ENCODE results near the gene CPA1.

CPA1 gene

DNA sequence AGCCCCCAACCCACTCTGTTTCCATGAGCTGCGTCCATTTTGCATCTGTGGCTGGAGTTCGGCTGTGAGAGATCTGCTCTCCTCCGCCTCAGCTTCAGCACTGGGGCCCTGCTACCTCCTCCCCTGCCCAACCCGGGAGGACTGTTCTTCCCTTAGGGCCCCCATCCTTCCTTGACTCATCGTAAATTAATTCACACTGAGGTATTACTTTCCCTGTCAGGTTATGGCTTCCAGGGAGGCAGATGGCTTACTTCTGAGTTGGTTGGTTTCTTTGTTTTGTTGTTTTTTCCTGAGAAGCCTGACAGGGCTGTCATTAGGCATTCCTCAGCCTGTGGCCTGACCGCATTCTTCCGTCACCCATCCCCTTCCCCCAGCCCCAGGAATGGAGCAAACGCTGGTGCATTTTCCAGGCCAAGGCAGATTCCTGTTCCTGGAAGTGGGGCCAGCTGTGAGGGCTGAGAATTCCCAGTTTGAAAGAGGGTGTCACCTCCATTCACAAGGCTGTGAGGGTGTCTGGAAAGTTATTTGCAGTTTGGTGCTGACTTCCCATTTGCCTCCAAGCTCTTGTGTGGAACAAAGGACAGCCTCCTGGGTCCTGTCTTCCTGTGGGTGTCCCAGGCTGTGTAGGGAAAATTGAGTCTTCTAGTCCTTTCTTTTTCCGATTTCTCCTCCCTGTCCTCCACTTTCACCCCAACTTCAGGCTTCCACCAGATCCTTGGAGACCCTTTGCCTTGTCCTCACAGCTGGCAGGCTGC lies 24.0 kb upstream of the CPA1 start:
- DNase-seq (ENCODE audit: low read depth) = peak; percentile 86
- TF ChIP-seq, protein P1, sequence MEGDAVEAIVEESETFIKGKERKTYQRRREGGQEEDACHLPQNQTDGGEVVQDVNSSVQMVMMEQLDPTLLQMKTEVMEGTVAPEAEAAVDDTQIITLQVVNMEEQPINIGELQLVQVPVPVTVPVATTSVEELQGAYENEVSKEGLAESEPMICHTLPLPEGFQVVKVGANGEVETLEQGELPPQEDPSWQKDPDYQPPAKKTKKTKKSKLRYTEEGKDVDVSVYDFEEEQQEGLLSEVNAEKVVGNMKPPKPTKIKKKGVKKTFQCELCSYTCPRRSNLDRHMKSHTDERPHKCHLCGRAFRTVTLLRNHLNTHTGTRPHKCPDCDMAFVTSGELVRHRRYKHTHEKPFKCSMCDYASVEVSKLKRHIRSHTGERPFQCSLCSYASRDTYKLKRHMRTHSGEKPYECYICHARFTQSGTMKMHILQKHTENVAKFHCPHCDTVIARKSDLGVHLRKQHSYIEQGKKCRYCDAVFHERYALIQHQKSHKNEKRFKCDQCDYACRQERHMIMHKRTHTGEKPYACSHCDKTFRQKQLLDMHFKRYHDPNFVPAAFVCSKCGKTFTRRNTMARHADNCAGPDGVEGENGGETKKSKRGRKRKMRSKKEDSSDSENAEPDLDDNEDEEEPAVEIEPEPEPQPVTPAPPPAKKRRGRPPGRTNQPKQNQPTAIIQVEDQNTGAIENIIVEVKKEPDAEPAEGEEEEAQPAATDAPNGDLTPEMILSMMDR (IDR thresholded peaks at IDR 0.05; ENCODE audit: control insufficient read depth, insufficient read depth, low read depth, low read length, missing control alignments) = no peak
- no peak overlapping the region for H3K4me3 ChIP-seq (ENCODE audit: control insufficient read depth, low read depth, low read length)

DNA sequence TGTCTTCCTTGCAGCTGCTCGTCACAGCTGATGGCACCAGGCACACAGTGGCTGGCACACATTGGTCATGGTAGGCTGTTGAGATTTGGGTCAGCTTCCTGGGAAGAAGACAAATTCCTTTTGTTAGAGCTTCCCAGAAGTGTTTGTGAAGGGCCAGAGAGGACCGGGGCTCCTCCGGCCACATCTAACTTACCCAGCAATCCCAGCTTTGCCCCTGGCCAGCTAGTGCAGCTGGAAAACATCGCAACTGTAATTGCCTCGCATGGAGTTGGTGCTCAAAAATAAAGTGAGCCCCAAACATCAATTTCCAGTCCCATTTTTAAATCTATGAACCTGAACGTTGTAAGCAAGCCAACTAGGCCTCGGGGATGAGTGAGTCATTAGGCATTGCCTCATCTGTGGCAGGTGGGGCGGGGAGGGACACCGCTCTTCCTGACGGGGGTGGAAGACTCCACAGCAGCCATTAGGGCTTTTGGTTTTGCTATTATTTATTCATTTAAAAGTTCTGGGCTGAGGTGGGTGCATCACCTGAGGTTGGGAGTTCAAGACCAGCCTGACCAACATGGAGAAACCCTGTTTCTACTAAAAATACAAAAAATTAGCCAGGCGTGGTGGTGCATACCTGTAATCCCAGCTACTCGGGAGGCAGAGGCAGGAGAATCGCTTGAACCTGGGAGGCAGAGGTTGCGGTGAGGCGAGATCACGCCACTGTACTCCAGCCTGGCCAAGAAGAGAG lies 23.2 kb upstream of the CPA1 start:
- no peak for DNase-seq (ENCODE audit: low read depth)
- TF ChIP-seq, protein P1 (IDR thresholded peaks at IDR 0.05; ENCODE audit: control insufficient read depth, insufficient read depth, low read depth, low read length, missing control alignments) = no peak
- H3K4me3 ChIP-seq (ENCODE audit: control insufficient read depth, low read depth, low read length) = no peak overlapping the region

DNA sequence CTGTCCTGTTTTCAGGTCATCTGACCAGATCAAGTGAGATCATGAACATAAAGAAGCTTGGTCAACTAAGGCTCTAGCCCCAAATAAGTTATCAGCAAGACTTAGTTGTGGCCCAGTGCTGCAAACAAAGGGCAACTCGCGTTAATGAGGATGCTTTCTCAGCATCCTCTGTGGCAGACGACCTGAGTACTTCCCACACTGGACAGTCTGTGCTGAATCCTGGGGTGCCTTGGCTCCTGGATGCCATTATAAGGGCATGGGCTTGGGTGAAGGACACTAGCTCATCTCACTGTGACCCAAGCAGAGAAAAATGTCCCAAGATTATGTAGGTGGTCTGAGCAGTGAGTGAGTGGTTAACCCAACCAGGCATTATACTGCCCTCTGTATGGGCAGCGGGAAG lies 21.8 kb upstream of the CPA1 start:
- H3K4me3 ChIP-seq (ENCODE audit: control insufficient read depth, low read depth, low read length) = no peak overlapping the region
- no peak for DNase-seq (ENCODE audit: low read depth)
- TF ChIP-seq, protein P1 (IDR thresholded peaks at IDR 0.05; ENCODE audit: control insufficient read depth, insufficient read depth, low read depth, low read length, missing control alignments) = no peak

DNA sequence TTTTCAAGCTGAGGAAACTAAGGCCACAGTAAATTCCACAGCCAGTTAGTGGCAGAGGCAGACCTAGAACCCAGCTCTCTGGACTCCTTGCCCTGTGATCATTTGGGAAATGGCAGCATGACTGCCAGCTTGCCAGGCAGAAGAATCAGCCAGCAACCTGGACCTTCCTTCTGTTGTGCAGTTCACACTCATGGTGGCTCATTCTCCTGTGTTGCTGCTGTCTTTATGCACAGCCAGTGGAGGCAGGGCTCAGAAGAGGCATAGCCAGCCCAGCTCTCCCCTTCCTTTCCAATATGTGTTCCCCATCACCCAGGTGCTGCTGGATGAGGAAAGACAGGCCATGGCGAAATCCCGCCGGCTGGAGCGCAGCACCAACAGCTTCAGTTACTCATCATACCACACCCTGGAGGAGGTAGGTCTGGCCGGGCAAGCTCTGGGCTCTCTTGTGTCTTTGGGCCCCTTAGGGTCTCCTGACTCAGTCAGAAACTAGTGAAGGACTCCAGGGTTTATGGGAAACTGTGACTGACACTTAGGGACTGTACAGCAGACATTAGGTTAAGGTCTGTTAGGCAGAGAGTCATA lies 20.9 kb upstream of the CPA1 start:
- TF ChIP-seq, protein P1 (IDR thresholded peaks at IDR 0.05; ENCODE audit: control insufficient read depth, insufficient read depth, low read depth, low read length, missing control alignments) = no peak
- no peak overlapping the region for H3K4me3 ChIP-seq (ENCODE audit: control insufficient read depth, low read depth, low read length)

DNA sequence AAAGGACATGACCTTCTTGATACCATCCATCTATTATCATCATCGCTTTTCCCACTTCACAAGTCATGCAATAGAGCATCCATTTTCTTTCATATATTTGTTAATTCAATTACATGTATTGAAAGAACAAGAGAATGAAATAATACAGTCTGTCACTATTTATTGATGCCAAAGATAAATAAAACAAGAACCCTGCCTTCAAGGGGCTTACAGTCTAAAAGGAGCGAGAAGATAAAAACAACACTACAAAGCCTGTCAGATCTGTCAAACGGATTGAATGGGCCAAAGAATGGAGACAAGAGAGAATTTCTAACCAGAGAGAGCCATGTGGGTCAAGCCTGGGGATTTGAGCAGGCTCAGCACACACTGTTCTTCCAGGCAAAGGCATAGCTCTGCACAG lies 19.8 kb upstream of the CPA1 start:
- no peak overlapping the region for H3K4me3 ChIP-seq (ENCODE audit: control insufficient read depth, low read depth, low read length)
- TF ChIP-seq, protein P1 (IDR thresholded peaks at IDR 0.05; ENCODE audit: control insufficient read depth, insufficient read depth, low read depth, low read length, missing control alignments) = no peak
- DNase-seq (ENCODE audit: low read depth) = no peak

More for the DNA sequence above, 20.9 kb upstream of the CPA1 start:
- DNase-seq (ENCODE audit: low read depth) = no peak

DNA sequence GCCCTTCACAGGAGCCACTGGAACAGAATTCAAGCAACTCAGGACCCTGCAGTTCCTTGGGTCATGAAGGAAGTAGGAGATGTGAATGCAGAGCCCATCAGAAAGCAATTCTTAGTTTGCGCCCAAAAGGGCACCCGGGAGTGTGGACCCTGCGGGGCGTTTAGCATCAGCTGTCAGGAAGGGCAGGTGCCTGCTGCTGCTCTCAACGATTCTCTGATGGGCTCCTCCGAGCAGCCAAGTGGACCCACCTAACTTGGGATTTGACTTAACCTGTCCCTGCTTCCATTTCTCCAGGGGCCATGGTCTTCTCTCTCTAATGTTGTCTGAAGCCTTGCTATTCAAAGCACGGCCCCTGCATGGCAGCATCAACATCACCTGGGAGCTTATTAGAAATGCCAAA lies 18.6 kb upstream of the CPA1 start:
- no peak for DNase-seq (ENCODE audit: low read depth)
- H3K4me3 ChIP-seq (ENCODE audit: control insufficient read depth, low read depth, low read length) = no peak overlapping the region
- TF ChIP-seq, protein P1 (IDR thresholded peaks at IDR 0.05; ENCODE audit: control insufficient read depth, insufficient read depth, low read depth, low read length, missing control alignments) = no peak

Measured in AG09309 (cell line).